Vagina (tissue), 2 donors: ENCODE results near the gene KLLN. TPM values are rescaled to one million over a fixed set of nuclear protein-coding genes. Genes with fewer than 3 reads are reported as not detected.
"Not testable (repeated sequence)": the region's sequence is repeated elsewhere in the genome, so short reads cannot be mapped to it uniquely, and the experiment has no call there.

ENCODE experiments used
- DNase-seq, 2 donors: peaks; one replicate each; pipeline ENCODE4 v3.0.0-alpha.2; 2017; ENCODE audit errors: extremely low spot score in 2 of 2
- H3K27ac ChIP-seq: fragments of 200-600 bp; sonication (generic); one replicate; pipeline ENCODE4 v1.5.1; 2019
- H3K27me3 ChIP-seq: fragments of 200-600 bp; sonication (generic); one replicate; pipeline ENCODE4 v1.5.1; 2019
- H3K36me3 ChIP-seq, 2 donors: fragments of 200-600 bp; sonication (generic); one replicate each; pipeline ENCODE4 v1.5.1; 2017 to 2019
- H3K4me1 ChIP-seq: fragments of 200-600 bp; sonication (generic); one replicate; pipeline ENCODE4 v1.5.1; 2019
- H3K4me3 ChIP-seq, 2 donors: fragments of 200-600 bp; sonication (generic); 1 replicate in 1 of 2; 2 replicates in 1 of 2; pipeline ENCODE4 v1.5.1; 2016 to 2019
- H3K9me3 ChIP-seq: fragments of 200-600 bp; sonication (generic); one replicate; pipeline ENCODE4 v1.5.1; 2019
- CTCF ChIP-seq, 3 experiments: fragments of 450-650 bp in 2 of 3; fragments of 200-600 bp in 1 of 3; sonication (generic) in 1 of 3; IDR thresholded peaks; one replicate each; pipeline ENCODE4 v1.5.1; 2017 to 2019; ENCODE audit warnings: antibody characterized with exemption in 3 of 3, mild to moderate bottlenecking in 2 of 3, moderate library complexity in 2 of 3
- POLR2A ChIP-seq, 2 donors: fragments of 450-650 bp; IDR thresholded peaks; one replicate each; pipeline ENCODE4 v1.6.1; 2017; ENCODE audit warnings: antibody characterized with exemption in 2 of 2, mild to moderate bottlenecking in 2 of 2, moderate library complexity in 2 of 2
- POLR2AphosphoS5 ChIP-seq, 2 donors: sonication (generic); formaldehyde crosslinking; IDR thresholded peaks; one replicate each; pipeline ENCODE4 v1.9.0; 2017; ENCODE audit warnings: antibody characterized with exemption in 2 of 2, mild to moderate bottlenecking in 2 of 2, low read depth in 1 of 2; ENCODE audit not compliant: insufficient read depth in 1 of 2
- intact Hi-C: fragments of 100-400 bp; cut with DNase I; formaldehyde crosslinking; loops from one replicate; pipeline ENCODE4 v1.15.1; 2023
- total RNA-seq: library from RNA; depleted of rRNA; stranded (reverse); fragments of >200 nt; gene quantifications from one replicate; pipeline ENCODE4 v1.2.3, GENCODE V29; 2016

Gene KLLN
- total RNA-seq, 1 donor from 2014 or later = 0.25 TPM

GRCh38 chr10:87869773-87870551, 6.6 kb upstream of the KLLN start:
- intact Hi-C loops = loop anchor here (10.0 kb wide), 1 partner anchor 685 kb away; no protein-coding TSS in a partner anchor
- H3K4me3 ChIP-seq = peak overlapping the region; percentile 17 to 81
- TF ChIP-seq POLR2A (IDR thresholded peaks at IDR 0.05) (no peak), CTCF (IDR thresholded peaks at IDR 0.05) (no peak)
- H3K27ac ChIP-seq = peak overlapping the region; percentile 99
- no peaks in the 10 kb centered on the region for H3K9me3 ChIP-seq
- H3K36me3 ChIP-seq = no peaks in the 10 kb centered on the region
- no peak for DNase-seq
- no peaks in the 10 kb centered on the region for H3K27me3 ChIP-seq
- peaks cover 71% of the 10 kb centered on the region for H3K4me1 ChIP-seq

- peak overlapping the region; percentile 81 to 88 for H3K4me3 ChIP-seq
- intact Hi-C loops = loop anchor here (10.0 kb wide), 1 partner anchor 686 kb away; no protein-coding TSS in a partner anchor
- not testable (repeated sequence) for H3K9me3 ChIP-seq, H3K27me3 ChIP-seq, H3K36me3 ChIP-seq, DNase-seq
- peak overlapping the region; percentile 99 for H3K27ac ChIP-seq
- H3K4me1 ChIP-seq = peaks cover 62% of the 10 kb centered on the region
These were observed 5.8 kb upstream of the KLLN start for GRCh38 chr10:87869139-87869538.

GRCh38 chr10:87868277-87868676, 4.9 kb upstream of the KLLN start:
- Histone ChIP-seq H3K36me3 (no peaks in the 10 kb centered on the region), H3K27me3 (no peaks in the 10 kb centered on the region), H3K9me3 (no peaks in the 10 kb centered on the region), H3K4me3 (peak overlapping the region; percentile 81 to 88), H3K4me1 (peaks cover 54% of the 10 kb centered on the region), H3K27ac (peak overlapping the region; percentile 99)
- no peak for DNase-seq
- intact Hi-C loops = loop anchor here (10.0 kb wide), 1 partner anchor 687 kb away; no protein-coding TSS in a partner anchor
- TF ChIP-seq CTCF (IDR thresholded peaks at IDR 0.05) = no peak
- TF ChIP-seq POLR2A (IDR thresholded peaks at IDR 0.05) = no peak
- no peak for TF ChIP-seq POLR2AphosphoS5 (IDR thresholded peaks at IDR 0.05; ENCODE audit: insufficient read depth in 1 of 2, low read depth in 1 of 2)

- no peaks in the 10 kb centered on the region for H3K36me3 ChIP-seq
- DNase-seq = no peak
- H3K9me3 ChIP-seq = no peaks in the 10 kb centered on the region
- H3K4me1 ChIP-seq = peaks cover 46% of the 10 kb centered on the region
- no peak for TF ChIP-seq POLR2A (IDR thresholded peaks at IDR 0.05)
- TF ChIP-seq POLR2AphosphoS5 (IDR thresholded peaks at IDR 0.05; ENCODE audit: insufficient read depth in 1 of 2, low read depth in 1 of 2) = no peak
- no peak for TF ChIP-seq CTCF (IDR thresholded peaks at IDR 0.05)
- intact Hi-C loops = loop anchor here (10.0 kb wide), 1 partner anchor 687 kb away; no protein-coding TSS in a partner anchor
- H3K4me3 ChIP-seq = peak overlapping the region; percentile 81 to 88
- no peaks in the 10 kb centered on the region for H3K27me3 ChIP-seq
- H3K27ac ChIP-seq = peak overlapping the region; percentile 99
These were observed 4.1 kb upstream of the KLLN start for GRCh38 chr10:87867453-87867852.

GRCh38 chr10:87866412-87866974, 3.2 kb upstream of the KLLN start:
- H3K27me3 ChIP-seq = no peaks in the 10 kb centered on the region
- H3K4me3 ChIP-seq = peak overlapping the region; percentile 81 to 88
- no peak for TF ChIP-seq CTCF (IDR thresholded peaks at IDR 0.05)
- TF ChIP-seq POLR2A (IDR thresholded peaks at IDR 0.05) = no peak
- no peak for TF ChIP-seq POLR2AphosphoS5 (IDR thresholded peaks at IDR 0.05; ENCODE audit: insufficient read depth in 1 of 2, low read depth in 1 of 2)
- no peaks in the 10 kb centered on the region for H3K36me3 ChIP-seq
- H3K9me3 ChIP-seq = no peaks in the 10 kb centered on the region
- no peak for DNase-seq
- intact Hi-C loops = loop anchor here (10.0 kb wide), 1 partner anchor 688 kb away; no protein-coding TSS in a partner anchor
- peak overlapping the region; percentile 99 for H3K27ac ChIP-seq
- H3K4me1 ChIP-seq = peaks cover 38% of the 10 kb centered on the region
